Neutrophil (primary cell): ENCODE results near the gene DFFA.
"Not testable (repeated sequence)": the region's sequence is repeated elsewhere in the genome, so short reads cannot be mapped to it uniquely, and the experiment has no call there.

ENCODE experiments used
- H3K27ac ChIP-seq: fragments of 200-600 bp; sonication (generic); 2 replicates; pipeline ENCODE4 v1.5.1; 2016; ENCODE audit warnings: mild to moderate bottlenecking, moderate library complexity
- H3K27me3 ChIP-seq: fragments of 200-600 bp; sonication (generic); 2 replicates; pipeline ENCODE4 v1.6.0; 2016; ENCODE audit warnings: mild to moderate bottlenecking
- H3K36me3 ChIP-seq: fragments of 200-600 bp; sonication (generic); 2 replicates; pipeline ENCODE4 v1.5.1; 2017
- H3K4me1 ChIP-seq, 2 experiments: fragments of 200-600 bp in 1 of 2; sonication (generic) in 1 of 2; 1 replicate in 1 of 2; 2 replicates in 1 of 2; pipeline versions ENCODE4 v1.5.1 to v1.6.1; 2013 to 2016; ENCODE audit warnings: low read depth in 1 of 2, low read length in 1 of 2, mild to moderate bottlenecking in 1 of 2, moderate library complexity in 1 of 2; ENCODE audit not compliant: control insufficient read depth in 1 of 2, insufficient read depth in 1 of 2
- H3K4me3 ChIP-seq, 2 experiments: fragments of 200-600 bp in 1 of 2; sonication (generic) in 1 of 2; 1 replicate in 1 of 2; 2 replicates in 1 of 2; pipeline ENCODE4 v1.5.1; 2013 to 2016; ENCODE audit warnings: low read depth in 1 of 2, low read length in 1 of 2, mild to moderate bottlenecking in 1 of 2, moderate library complexity in 1 of 2
- H3K9me3 ChIP-seq: fragments of 200-600 bp; sonication (generic); 2 replicates; pipeline ENCODE4 v1.5.1; 2016
- TF ChIP-seq, protein P1 (sequence below): fragments of 200-600 bp; sonication (generic); IDR thresholded peaks from 2 replicates; pipeline ENCODE4 v1.5.1; 2016; ENCODE audit warnings: antibody characterized with exemption

Gene DFFA

DNA sequence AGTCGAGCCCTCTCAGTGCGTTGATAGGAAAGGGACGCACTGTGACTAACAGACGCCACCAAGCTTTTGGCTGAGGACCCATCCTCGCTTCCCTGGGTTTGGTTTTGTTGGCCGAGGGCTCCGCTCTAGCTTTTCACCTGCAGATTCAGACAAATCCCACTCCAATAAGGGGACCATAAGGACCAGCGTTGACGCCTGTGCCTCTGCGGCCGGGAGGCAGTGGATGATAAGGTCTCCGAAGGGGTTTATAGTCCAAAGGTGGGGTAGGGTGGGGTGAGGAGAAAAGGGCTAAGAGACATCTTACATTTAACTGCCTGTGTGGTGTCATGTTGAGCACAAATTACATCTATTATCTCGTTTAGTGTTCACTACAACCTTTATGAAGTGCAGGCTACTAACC lies 3.2 kb upstream of the DFFA start:
- H3K27me3 ChIP-seq: no peaks in the 10 kb centered on the region
- H3K36me3 ChIP-seq: no peaks in the 10 kb centered on the region
- no peaks in the 10 kb centered on the region for H3K9me3 ChIP-seq
- peak overlapping the region; percentile 63 to 72 for H3K4me3 ChIP-seq
- peak overlapping the region; percentile 36 for H3K27ac ChIP-seq
- H3K4me1 ChIP-seq: peaks cover 31 to 35% of the 10 kb centered on the region in 2 experiments
- TF ChIP-seq, protein P1, sequence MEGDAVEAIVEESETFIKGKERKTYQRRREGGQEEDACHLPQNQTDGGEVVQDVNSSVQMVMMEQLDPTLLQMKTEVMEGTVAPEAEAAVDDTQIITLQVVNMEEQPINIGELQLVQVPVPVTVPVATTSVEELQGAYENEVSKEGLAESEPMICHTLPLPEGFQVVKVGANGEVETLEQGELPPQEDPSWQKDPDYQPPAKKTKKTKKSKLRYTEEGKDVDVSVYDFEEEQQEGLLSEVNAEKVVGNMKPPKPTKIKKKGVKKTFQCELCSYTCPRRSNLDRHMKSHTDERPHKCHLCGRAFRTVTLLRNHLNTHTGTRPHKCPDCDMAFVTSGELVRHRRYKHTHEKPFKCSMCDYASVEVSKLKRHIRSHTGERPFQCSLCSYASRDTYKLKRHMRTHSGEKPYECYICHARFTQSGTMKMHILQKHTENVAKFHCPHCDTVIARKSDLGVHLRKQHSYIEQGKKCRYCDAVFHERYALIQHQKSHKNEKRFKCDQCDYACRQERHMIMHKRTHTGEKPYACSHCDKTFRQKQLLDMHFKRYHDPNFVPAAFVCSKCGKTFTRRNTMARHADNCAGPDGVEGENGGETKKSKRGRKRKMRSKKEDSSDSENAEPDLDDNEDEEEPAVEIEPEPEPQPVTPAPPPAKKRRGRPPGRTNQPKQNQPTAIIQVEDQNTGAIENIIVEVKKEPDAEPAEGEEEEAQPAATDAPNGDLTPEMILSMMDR: no peak

DNA sequence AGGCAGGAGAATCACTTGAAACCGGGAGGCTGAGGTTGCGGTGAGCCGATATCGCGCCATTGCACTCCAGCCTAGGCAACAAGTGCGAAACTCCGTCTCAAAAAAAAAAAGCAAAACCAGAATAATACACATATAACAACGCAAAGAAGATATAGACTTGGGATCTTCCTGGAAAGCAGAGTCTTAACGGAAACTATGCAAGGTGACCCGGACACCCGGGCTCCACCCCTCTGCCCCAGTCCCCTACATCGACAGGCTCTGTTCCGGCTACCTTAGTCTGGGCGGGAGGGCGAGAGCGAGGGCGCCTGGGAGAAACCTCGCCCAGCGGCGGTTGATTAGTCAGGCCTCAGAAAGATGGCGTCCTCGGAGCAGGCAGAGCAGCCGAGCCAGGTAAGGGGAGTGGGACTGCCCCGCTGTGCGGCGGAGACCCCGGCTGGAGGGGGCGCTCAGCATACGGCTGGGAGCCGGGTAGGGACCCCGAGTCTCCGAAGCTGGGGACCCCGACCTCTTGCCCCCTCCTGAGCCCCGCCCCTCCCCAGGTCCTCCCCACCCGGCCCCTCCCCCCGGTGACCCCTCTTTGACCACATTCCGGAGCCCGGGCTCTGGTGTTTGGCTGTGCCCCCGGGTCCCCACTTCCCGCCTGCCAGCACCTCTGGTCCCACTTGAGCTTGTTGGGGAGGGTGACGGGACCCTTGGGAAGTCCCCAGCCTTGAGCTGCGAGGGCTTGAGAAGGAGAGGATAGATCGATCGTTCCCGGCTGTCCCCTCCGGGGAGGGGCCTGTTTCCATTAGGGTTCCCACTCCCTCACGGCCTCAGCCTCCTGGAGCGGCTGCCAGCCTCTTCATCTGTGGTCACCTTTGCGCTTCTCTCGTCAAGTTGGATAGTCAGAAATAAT lies 2.5 kb upstream of the DFFA start, which contains the start of gene PEX14:
TSS of gene PEX14 (plus strand) at position 338 of the 895 bp plus-strand sequence. CDS start at position 355, 17 bp downstream.
- H3K4me3 ChIP-seq: peak within 1 kb of the TSS; percentile 63 to 72
- H3K27me3 ChIP-seq: no peaks in the 10 kb centered on the region
- H3K36me3 ChIP-seq: no peaks in the 10 kb centered on the region
- H3K9me3 ChIP-seq: no peaks in the 10 kb centered on the region
- TF ChIP-seq, protein P1: no peak
- peaks cover 31 to 35% of the 10 kb centered on the region in 2 experiments for H3K4me1 ChIP-seq
- H3K27ac ChIP-seq: peak within 1 kb of the TSS; percentile 36

DNA sequence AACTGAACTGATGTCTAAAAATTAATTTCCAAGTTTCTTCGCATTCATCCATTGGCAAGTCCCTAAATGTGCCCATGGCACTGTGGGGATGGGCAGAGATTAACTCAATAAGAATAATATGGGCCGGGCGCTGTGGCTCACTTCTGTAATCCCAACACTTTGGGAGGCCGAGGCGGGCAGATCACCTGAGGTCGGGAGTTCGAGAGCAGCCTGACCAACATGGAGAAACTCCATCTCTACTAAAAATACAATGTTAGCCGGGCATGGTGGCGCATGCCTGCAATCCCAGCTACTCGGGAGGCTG lies 1.9 kb upstream of the DFFA start:
- Histone ChIP-seq H3K4me1 (peaks cover 31 to 35% of the 10 kb centered on the region in 2 experiments), H3K4me3 (peak overlapping the region; percentile 63 to 72)
- not testable (repeated sequence) for H3K27ac ChIP-seq, H3K27me3 ChIP-seq, H3K36me3 ChIP-seq, H3K9me3 ChIP-seq

DNA sequence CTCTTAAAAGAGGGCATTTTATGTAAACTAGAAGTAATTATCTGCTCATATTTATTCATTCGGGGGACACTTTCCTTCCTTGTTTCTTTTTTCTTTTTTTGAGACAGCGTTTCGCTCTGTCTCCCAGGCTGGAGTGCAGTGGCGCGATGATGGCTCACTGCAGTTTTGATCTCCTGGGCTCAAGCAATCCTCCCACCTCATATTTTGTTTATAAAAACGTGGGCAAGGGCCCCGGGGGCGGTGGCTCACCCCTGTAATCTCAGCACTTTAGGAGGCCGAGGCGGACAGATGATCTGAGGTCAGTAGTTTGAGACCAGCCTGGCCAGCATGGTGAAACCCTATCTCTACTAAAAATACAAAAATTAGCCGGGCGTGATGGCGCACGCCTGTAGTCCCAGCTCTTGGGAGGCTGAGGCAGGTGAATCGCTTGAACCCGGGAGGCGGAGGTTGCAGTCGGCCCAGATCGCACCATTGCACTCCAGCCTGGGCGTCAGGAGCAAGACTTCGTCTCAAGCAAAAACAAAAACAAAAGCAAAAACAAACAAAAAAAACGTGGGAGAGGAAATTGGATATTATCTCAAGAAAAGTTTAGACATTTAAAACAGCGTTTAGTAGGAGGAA lies 926 bp upstream of the DFFA start:
- peaks cover 31 to 35% of the 10 kb centered on the region in 2 experiments for H3K4me1 ChIP-seq
- no peak overlapping the region for H3K27ac ChIP-seq
- TF ChIP-seq, protein P1: no peak
- no peak overlapping the region for H3K4me3 ChIP-seq
- H3K9me3 ChIP-seq: no peaks in the 10 kb centered on the region
- H3K36me3 ChIP-seq: no peaks in the 10 kb centered on the region
- no peaks in the 10 kb centered on the region for H3K27me3 ChIP-seq

DNA sequence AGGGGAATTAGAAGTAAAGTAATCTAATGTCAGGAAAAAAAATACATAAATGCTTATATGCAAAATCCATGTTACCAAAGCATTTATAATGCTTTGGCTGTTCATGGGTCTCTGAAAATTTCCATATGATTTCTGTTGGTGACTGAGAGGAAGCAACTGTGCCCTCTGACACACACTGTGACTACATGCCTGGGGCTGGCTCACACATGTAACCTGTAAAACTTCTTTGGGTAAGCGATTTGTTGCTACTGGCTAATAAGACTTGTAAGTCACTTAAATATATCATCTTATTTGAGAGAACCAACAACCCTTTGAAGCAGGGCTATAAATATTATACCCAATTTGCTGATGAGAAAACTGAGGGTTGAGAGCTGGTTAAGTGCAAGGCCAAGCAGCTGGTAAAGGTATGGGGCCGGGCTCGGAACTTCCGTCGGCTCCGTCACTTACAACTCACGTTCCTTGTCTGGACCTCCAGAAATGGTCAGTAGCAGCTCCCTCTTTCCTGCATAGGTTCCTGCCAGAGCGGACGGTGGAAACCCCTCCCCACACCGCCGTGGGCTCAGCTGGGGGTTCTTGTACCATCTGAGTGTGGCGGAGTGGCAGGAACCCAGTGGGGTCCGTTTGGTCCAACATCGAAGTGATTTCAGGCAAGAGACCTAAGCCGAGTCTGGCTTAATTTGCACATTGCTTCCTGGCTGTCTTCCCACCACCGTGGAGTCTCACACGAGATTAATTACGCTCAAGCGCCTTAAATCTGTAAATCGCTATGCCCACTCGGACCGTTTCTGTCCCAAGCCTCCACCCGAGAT lies 714 bp downstream of the DFFA start:
- Histone ChIP-seq H3K4me3 (peak overlapping the region; percentile 68 to 96), H3K4me1 (peaks cover 31 to 35% of the 10 kb centered on the region in 2 experiments), H3K36me3 (no peaks in the 10 kb centered on the region), H3K27me3 (no peaks in the 10 kb centered on the region), H3K27ac (no peak overlapping the region), H3K9me3 (no peaks in the 10 kb centered on the region)
- TF ChIP-seq, protein P1: no peak
